Measurements from ENCODE around the gene DEFB131B.
"Not testable (repeated sequence)": the region's sequence is repeated elsewhere in the genome, so short reads cannot be mapped to it uniquely, and the experiment has no call there.

- not testable (repeated sequence) for TF ChIP-seq POLR2A (IDR thresholded peaks at IDR 0.05)
- TF ChIP-seq, protein P1, sequence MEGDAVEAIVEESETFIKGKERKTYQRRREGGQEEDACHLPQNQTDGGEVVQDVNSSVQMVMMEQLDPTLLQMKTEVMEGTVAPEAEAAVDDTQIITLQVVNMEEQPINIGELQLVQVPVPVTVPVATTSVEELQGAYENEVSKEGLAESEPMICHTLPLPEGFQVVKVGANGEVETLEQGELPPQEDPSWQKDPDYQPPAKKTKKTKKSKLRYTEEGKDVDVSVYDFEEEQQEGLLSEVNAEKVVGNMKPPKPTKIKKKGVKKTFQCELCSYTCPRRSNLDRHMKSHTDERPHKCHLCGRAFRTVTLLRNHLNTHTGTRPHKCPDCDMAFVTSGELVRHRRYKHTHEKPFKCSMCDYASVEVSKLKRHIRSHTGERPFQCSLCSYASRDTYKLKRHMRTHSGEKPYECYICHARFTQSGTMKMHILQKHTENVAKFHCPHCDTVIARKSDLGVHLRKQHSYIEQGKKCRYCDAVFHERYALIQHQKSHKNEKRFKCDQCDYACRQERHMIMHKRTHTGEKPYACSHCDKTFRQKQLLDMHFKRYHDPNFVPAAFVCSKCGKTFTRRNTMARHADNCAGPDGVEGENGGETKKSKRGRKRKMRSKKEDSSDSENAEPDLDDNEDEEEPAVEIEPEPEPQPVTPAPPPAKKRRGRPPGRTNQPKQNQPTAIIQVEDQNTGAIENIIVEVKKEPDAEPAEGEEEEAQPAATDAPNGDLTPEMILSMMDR (IDR thresholded peaks at IDR 0.05) = not testable (repeated sequence)
Observed at GRCh38 chr11:71842720-71843119, 35.5 kb upstream of the DEFB131B start.
